ENCODE results near the gene EPHA4. TPM values are rescaled to one million over a fixed set of nuclear protein-coding genes. Genes with fewer than 3 reads are reported as not detected.

The EPHA4 gene
- total RNA-seq, 2 donors from 2014 or later, result 12.0 to 88.8 TPM

GRCh38 chr2:221501210-221501882, 70.8 kb downstream of the EPHA4 start:
- Histone ChIP-seq H3K4me1 (replicated peaks) (no peaks in the 10 kb centered on the region), H3K27me3 (replicated peaks; ENCODE audit: insufficient read depth) (no peaks in the 10 kb centered on the region), H3K4me3 (no peak overlapping the region), H3K27ac (no peak overlapping the region), H3K36me3 (no peaks in the 10 kb centered on the region), H3K9me3 (no peaks in the 10 kb centered on the region)
- DNase-seq (ENCODE audit: low spot score), result no peak
- TF ChIP-seq CTCF (IDR thresholded peaks at IDR 0.05), result no peak
- no peak for TF ChIP-seq POLR2AphosphoS5 (IDR thresholded peaks at IDR 0.05)
- TF ChIP-seq POLR2A (IDR thresholded peaks at IDR 0.05), result no peak
- WGBS, result 66% methylated on average over 10 of the region's 10 CpGs
- intact Hi-C loops (cut with DNase I), result no loop called here

GRCh38 chr2:221500501-221501209, 71.4 kb downstream of the EPHA4 start:
- Histone ChIP-seq H3K9me3 (no peaks in the 10 kb centered on the region), H3K27ac (no peak overlapping the region), H3K4me3 (no peak overlapping the region), H3K36me3 (no peaks in the 10 kb centered on the region), H3K4me1 (replicated peaks) (no peaks in the 10 kb centered on the region), H3K27me3 (replicated peaks; ENCODE audit: insufficient read depth) (no peaks in the 10 kb centered on the region)
- no peak for DNase-seq (ENCODE audit: low spot score)
- no peak for TF ChIP-seq CTCF (IDR thresholded peaks at IDR 0.05)
- no peak for TF ChIP-seq POLR2AphosphoS5 (IDR thresholded peaks at IDR 0.05)
- no peak for TF ChIP-seq POLR2A (IDR thresholded peaks at IDR 0.05)
- WGBS, result 47% methylated on average over 6 of the region's 6 CpGs
- intact Hi-C loops (cut with DNase I), result no loop called here

GRCh38 chr2:221495731-221496130, 76.4 kb downstream of the EPHA4 start:
- H3K36me3 ChIP-seq, result no peaks in the 10 kb centered on the region
- 95% methylated on average over 4 of the region's 4 CpGs for WGBS
- H3K9me3 ChIP-seq, result no peaks in the 10 kb centered on the region
- H3K27ac ChIP-seq, result no peak overlapping the region
- intact Hi-C loops (cut with DNase I), result no loop called here
- no peak for DNase-seq (ENCODE audit: low spot score)
- H3K4me3 ChIP-seq, result no peak overlapping the region
- TF ChIP-seq POLR2AphosphoS5 (IDR thresholded peaks at IDR 0.05) (no peak), CTCF (IDR thresholded peaks at IDR 0.05) (no peak), POLR2A (IDR thresholded peaks at IDR 0.05) (no peak)
- no peaks in the 10 kb centered on the region for H3K27me3 ChIP-seq (replicated peaks; ENCODE audit: insufficient read depth)
- no peaks in the 10 kb centered on the region for H3K4me1 ChIP-seq (replicated peaks)

GRCh38 chr2:221494556-221494955, 77.5 kb downstream of the EPHA4 start:
- 99% methylated on average over 3 of the region's 3 CpGs for whole genome bisulfite sequencing
- no peak for DNase-seq (ENCODE audit: low spot score)
- Histone ChIP-seq H3K9me3 (no peaks in the 10 kb centered on the region), H3K4me1 (replicated peaks) (no peaks in the 10 kb centered on the region), H3K4me3 (no peak overlapping the region), H3K27ac (no peak overlapping the region), H3K36me3 (no peaks in the 10 kb centered on the region), H3K27me3 (replicated peaks; ENCODE audit: insufficient read depth) (no peaks in the 10 kb centered on the region)
- no peak for TF ChIP-seq POLR2AphosphoS5 (IDR thresholded peaks at IDR 0.05)
- TF ChIP-seq CTCF (IDR thresholded peaks at IDR 0.05), result no peak
- no peak for TF ChIP-seq POLR2A (IDR thresholded peaks at IDR 0.05)
- intact Hi-C loops (cut with DNase I), result no loop called here

- 93% methylated on average over 7 of the region's 7 CpGs for WGBS
- no peaks in the 10 kb centered on the region for H3K36me3 ChIP-seq
- no peak overlapping the region for H3K27ac ChIP-seq
- no peak for TF ChIP-seq POLR2A (IDR thresholded peaks at IDR 0.05)
- no peak for TF ChIP-seq POLR2AphosphoS5 (IDR thresholded peaks at IDR 0.05)
- TF ChIP-seq CTCF (IDR thresholded peaks at IDR 0.05), result no peak
- H3K4me1 ChIP-seq (replicated peaks), result no peaks in the 10 kb centered on the region
- H3K27me3 ChIP-seq (replicated peaks; ENCODE audit: insufficient read depth), result no peaks in the 10 kb centered on the region
- no peaks in the 10 kb centered on the region for H3K9me3 ChIP-seq
- DNase-seq (ENCODE audit: low spot score), result no peak
- no peak overlapping the region for H3K4me3 ChIP-seq
- intact Hi-C loops (cut with DNase I), result no loop called here
Measured at GRCh38 chr2:221493391-221493790, 78.7 kb downstream of the EPHA4 start.

Data from prostate gland (tissue), 2 donors.